ENCODE results near the gene GABRB1.

DNA sequence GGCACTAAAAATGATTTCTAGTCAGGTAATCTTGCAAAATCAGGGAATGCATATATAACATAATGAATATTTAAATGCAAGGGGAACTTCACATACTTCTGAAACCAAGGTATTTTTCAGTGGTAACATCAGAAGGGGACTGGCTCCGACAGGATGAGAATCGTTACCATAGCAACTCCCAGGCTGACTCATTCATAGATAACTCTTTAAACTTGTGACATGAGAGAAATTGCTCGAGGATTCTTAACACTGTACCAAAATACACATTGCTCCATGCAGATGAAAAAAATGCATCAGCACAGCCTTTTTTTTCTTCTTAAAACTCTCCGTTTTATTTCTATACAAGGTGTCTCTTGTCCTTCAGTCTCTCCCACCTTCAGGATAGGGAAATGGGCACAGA, 114.3 kb downstream of the GABRB1 start:
- TF ChIP-seq, protein P1, sequence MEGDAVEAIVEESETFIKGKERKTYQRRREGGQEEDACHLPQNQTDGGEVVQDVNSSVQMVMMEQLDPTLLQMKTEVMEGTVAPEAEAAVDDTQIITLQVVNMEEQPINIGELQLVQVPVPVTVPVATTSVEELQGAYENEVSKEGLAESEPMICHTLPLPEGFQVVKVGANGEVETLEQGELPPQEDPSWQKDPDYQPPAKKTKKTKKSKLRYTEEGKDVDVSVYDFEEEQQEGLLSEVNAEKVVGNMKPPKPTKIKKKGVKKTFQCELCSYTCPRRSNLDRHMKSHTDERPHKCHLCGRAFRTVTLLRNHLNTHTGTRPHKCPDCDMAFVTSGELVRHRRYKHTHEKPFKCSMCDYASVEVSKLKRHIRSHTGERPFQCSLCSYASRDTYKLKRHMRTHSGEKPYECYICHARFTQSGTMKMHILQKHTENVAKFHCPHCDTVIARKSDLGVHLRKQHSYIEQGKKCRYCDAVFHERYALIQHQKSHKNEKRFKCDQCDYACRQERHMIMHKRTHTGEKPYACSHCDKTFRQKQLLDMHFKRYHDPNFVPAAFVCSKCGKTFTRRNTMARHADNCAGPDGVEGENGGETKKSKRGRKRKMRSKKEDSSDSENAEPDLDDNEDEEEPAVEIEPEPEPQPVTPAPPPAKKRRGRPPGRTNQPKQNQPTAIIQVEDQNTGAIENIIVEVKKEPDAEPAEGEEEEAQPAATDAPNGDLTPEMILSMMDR (IDR thresholded peaks at IDR 0.05) = no peak
- TF ChIP-seq POLR2AphosphoS5 (IDR thresholded peaks at IDR 0.05) = no peak
- TF ChIP-seq POLR2A (IDR thresholded peaks at IDR 0.05; ENCODE audit: low read depth) = no peak
- no peak for TF ChIP-seq EP300 (IDR thresholded peaks at IDR 0.05)
